NT2/D1 (cell line): ENCODE data around the gene FBXO8.

Experiments used
- SUZ12 ChIP-seq: IDR thresholded peaks from 2 replicates; pipeline ENCODE4 v1.6.1; 2011; ENCODE audit not compliant: insufficient read length, insufficient read depth; ENCODE audit errors: extremely low read depth
- YY1 ChIP-seq: IDR thresholded peaks from 2 replicates; pipeline ENCODE4 v1.6.1; 2011; ENCODE audit not compliant: insufficient read length, insufficient read depth
- ZNF274 ChIP-seq: IDR thresholded peaks from 2 replicates; pipeline ENCODE4 v1.6.1; 2011; ENCODE audit warnings: mild to moderate bottlenecking, low read depth, low read length

DNA sequence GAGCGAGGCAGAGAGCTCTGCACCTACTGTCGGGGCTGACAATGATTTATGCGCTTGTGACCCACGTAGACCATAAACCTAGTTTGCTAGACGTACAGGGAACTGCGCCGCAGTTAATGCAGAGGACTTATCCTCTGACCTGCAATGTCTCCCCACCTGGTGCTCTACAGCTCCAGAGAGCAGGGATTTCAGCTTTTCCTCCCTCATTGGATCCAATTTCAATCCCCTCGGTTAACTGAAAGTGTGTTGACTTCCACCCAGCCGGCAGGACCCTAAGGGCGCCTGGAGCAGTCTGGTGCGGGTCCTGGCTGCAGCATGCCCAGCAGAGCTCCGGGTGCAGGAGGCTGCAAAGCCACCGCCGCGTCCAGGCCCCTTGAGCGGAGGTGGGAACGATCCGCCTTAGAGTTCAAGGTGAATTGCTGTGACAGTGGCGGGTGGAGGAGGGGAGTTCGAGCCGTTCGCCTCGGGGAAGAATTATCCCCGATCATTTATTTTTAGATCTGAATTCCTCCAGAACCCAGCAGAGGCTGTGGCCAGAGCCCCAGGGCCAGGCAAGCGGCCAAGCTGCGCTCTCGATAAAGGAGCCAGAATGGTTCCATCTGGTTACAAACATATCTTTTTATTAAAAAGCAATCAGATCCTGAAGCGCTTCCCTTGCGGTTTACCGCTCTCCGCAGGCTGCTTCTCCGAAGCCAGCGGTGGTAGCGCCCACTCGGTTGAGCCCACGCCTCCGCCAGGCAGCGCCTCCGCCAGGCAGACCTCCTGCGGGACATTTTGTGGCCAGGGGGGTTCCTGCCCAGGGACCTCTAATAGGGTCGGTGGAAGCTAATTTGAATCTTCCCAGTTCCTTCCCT, 66.0 kb downstream of the FBXO8 start:
- TF ChIP-seq ZNF274 (no peak), YY1 (no peak), SUZ12 (peak; percentile 76)
